CD14-positive monocyte (primary cell): ENCODE results near the gene FOXK2. TPM values are rescaled to one million over a fixed set of nuclear protein-coding genes. Genes with fewer than 3 reads are reported as not detected.
A peak's percentile ranks its signal among the peaks of the same experiment; 100 is the strongest.

Source experiments
- DNase-seq, 3 donors: peaks; one replicate each; pipeline ENCODE4 v3.0.0-alpha.2; 2011 to 2022
- H2AFZ ChIP-seq: 2 replicates; pipeline ENCODE4 v1.6.0; 2012; ENCODE audit warnings: mild to moderate bottlenecking, low read depth, low read length, inconsistent platforms; ENCODE audit not compliant: insufficient read depth, poor library complexity, severe bottlenecking
- H3K27ac ChIP-seq, 2 donors: 1 replicate in 1 of 2; 2 replicates in 1 of 2; pipeline ENCODE4 v1.5.1; 2012 to 2013; ENCODE audit warnings: low read length in 2 of 2, control low read depth in 1 of 2, inconsistent platforms in 1 of 2, low read depth in 1 of 2, mild to moderate bottlenecking in 1 of 2
- H3K27me3 ChIP-seq, 2 donors: one replicate each; pipeline versions ENCODE4 v1.6.0 to v1.6.1; 2011 to 2013; ENCODE audit warnings: low read length in 2 of 2; ENCODE audit not compliant: control insufficient read depth in 2 of 2, insufficient read depth in 2 of 2
- H3K36me3 ChIP-seq, 2 donors: replicated peaks in 1 of 2; 1 replicate in 1 of 2; 2 replicates in 1 of 2; pipeline versions ENCODE4 v1.5.1 to v1.6.1; 2012 to 2013; ENCODE audit warnings: low read length in 2 of 2, control low read depth in 1 of 2, inconsistent platforms in 1 of 2, mild to moderate bottlenecking in 1 of 2; ENCODE audit not compliant: insufficient read depth in 2 of 2, control insufficient read depth in 1 of 2
- H3K4me1 ChIP-seq, 2 donors: 1 replicate in 1 of 2; 2 replicates in 1 of 2; pipeline versions ENCODE4 v1.5.1 to v1.6.1; 2012 to 2013; ENCODE audit warnings: low read length in 2 of 2, control low read depth in 1 of 2, inconsistent platforms in 1 of 2, mild to moderate bottlenecking in 1 of 2, moderate library complexity in 1 of 2; ENCODE audit not compliant: insufficient read depth in 2 of 2, control insufficient read depth in 1 of 2
- H3K4me2 ChIP-seq: replicated peaks from 2 replicates; pipeline ENCODE3; 2012; ENCODE audit warnings: low read length, moderate library complexity, mild to moderate bottlenecking; ENCODE audit not compliant: poor library complexity, severe bottlenecking; ENCODE audit errors: extremely low read depth
- H3K4me3 ChIP-seq, 3 experiments: fragments of 200-600 bp in 1 of 3; sonication (generic) in 1 of 3; replicated peaks in 1 of 3; 1 replicate in 2 of 3; 2 replicates in 1 of 3; pipeline ENCODE4 v1.5.1; 2011 to 2013; ENCODE audit warnings: low read length in 3 of 3, mild to moderate bottlenecking in 3 of 3, control low read depth in 2 of 3, low read depth in 2 of 3, inconsistent platforms in 1 of 3, moderate library complexity in 1 of 3
- H3K79me2 ChIP-seq: 2 replicates; pipeline ENCODE4 v1.6.0; 2012; ENCODE audit warnings: mild to moderate bottlenecking, control low read depth, inconsistent platforms, low read length, moderate library complexity; ENCODE audit not compliant: insufficient read depth
- H3K9ac ChIP-seq: 2 replicates; pipeline ENCODE4 v1.6.0; 2017; ENCODE audit warnings: low read length, mild to moderate bottlenecking; ENCODE audit not compliant: insufficient read depth, poor library complexity, severe bottlenecking
- H3K9me3 ChIP-seq, 2 donors: replicated peaks in 1 of 2; 1 replicate in 1 of 2; 2 replicates in 1 of 2; pipeline versions ENCODE4 v1.5.1 to v1.6.1; 2012 to 2013; ENCODE audit warnings: low read length in 2 of 2, control low read depth in 1 of 2; ENCODE audit not compliant: control insufficient read depth in 1 of 2, insufficient read depth in 1 of 2
- H4K20me1 ChIP-seq: 2 replicates; pipeline ENCODE4 v1.6.0; 2012; ENCODE audit warnings: mild to moderate bottlenecking, low read length, control low read depth, moderate library complexity; ENCODE audit not compliant: insufficient read depth
- H3K27ac Mint-ChIP-seq, 7 donors: one replicate each; pipeline ENCODE4 v1.8.0; 2020; ENCODE audit warnings: mild to moderate bottlenecking in 7 of 7, mixed read lengths in 7 of 7, moderate library complexity in 6 of 7, inconsistent platforms in 2 of 7
- H3K27me3 Mint-ChIP-seq, 3 donors: one replicate each; pipeline ENCODE4 v1.8.0; 2021 to 2022; ENCODE audit warnings: low read depth in 3 of 3, mild to moderate bottlenecking in 3 of 3, mixed read lengths in 3 of 3, moderate library complexity in 3 of 3, inconsistent platforms in 1 of 3
- H3K36me3 Mint-ChIP-seq, 2 donors: one replicate each; pipeline ENCODE4 v1.8.0; 2020; ENCODE audit warnings: mixed read lengths in 2 of 2, inconsistent platforms in 1 of 2, mild to moderate bottlenecking in 1 of 2
- H3K4me1 Mint-ChIP-seq: one replicate; pipeline ENCODE4 v1.8.0; 2020; ENCODE audit warnings: mild to moderate bottlenecking, mixed read lengths
- H3K4me3 Mint-ChIP-seq, 2 donors: one replicate each; pipeline ENCODE4 v1.8.0; 2020; ENCODE audit warnings: mild to moderate bottlenecking in 2 of 2, mixed read lengths in 2 of 2, moderate library complexity in 1 of 2
- H3K9me3 Mint-ChIP-seq, 7 donors: one replicate each; pipeline ENCODE4 v1.8.0; 2020 to 2022; ENCODE audit warnings: mixed read lengths in 7 of 7, mild to moderate bottlenecking in 6 of 7, moderate library complexity in 6 of 7, inconsistent platforms in 2 of 7
- WGBS: methylation state at CpG from one replicate; pipeline ENCODE4 v1.1.5; 2013; ENCODE audit warnings: missing lambda C conversion rate; ENCODE audit not compliant: insufficient coverage; 5-methylcytosine and 5-hydroxymethylcytosine counted together
- intact Hi-C, 2 donors: fragments of 100-400 bp; cut with micrococcal nuclease; formaldehyde crosslinking; loops; one replicate each; pipeline versions ENCODE4 v1.15.0 to v1.15.1; 2023
- polyA minus RNA-seq: library from RNA; depleted of rRNA, polyadenylated mRNA; stranded (reverse); fragments of >200 nt; gene quantifications from 2 replicates; pipeline ENCODE4 v1.2.3, GENCODE V29; 2012
- polyA plus RNA-seq, 3 donors: library from polyadenylated mRNA; depleted of rRNA in 1 of 3; unstranded in 2 of 3; stranded (reverse) in 1 of 3; fragments of 300-500 nt in 2 of 3; fragments of >200 nt in 1 of 3; fragmentation: Illumina TruSeq in 2 of 3; gene quantifications; 1 replicate in 2 of 3; 2 replicates in 1 of 3; pipeline ENCODE4 v1.2.3, GENCODE V29; 2012 to 2021
- total RNA-seq, 12 experiments: library from RNA in 1 of 12; stranded (reverse) in 1 of 12; fragments of 120-200 nt in 1 of 12; gene quantifications; one replicate each; pipeline ENCODE4 v1.2.4 and lab custom pipeline; 2013 to 2026; ENCODE audit warnings: mixed read lengths in 6 of 12, inconsistent platforms in 1 of 12
- TF ChIP-seq, protein P1 (sequence below): fragments of 200-600 bp; IDR thresholded peaks from one replicate; pipeline ENCODE4 v1.8.0; 2022; ENCODE audit warnings: antibody characterized with exemption, mild to moderate bottlenecking

The FOXK2 gene
- total RNA-seq (2013) = 24.7 TPM
- polyA plus RNA-seq (10 to 100 TPM in 1 of 3 donors, 1 to 10 TPM in 2; 3.5 to 18.4 (median 4.7) TPM), polyA minus RNA-seq (22.9 and 37.5 TPM in 2 replicates), total RNA-seq (lab: John Stamatoyannopoulos, UW) (19.5 to 72.3 (median 52.9) reads per million in 11 experiments)

DNA sequence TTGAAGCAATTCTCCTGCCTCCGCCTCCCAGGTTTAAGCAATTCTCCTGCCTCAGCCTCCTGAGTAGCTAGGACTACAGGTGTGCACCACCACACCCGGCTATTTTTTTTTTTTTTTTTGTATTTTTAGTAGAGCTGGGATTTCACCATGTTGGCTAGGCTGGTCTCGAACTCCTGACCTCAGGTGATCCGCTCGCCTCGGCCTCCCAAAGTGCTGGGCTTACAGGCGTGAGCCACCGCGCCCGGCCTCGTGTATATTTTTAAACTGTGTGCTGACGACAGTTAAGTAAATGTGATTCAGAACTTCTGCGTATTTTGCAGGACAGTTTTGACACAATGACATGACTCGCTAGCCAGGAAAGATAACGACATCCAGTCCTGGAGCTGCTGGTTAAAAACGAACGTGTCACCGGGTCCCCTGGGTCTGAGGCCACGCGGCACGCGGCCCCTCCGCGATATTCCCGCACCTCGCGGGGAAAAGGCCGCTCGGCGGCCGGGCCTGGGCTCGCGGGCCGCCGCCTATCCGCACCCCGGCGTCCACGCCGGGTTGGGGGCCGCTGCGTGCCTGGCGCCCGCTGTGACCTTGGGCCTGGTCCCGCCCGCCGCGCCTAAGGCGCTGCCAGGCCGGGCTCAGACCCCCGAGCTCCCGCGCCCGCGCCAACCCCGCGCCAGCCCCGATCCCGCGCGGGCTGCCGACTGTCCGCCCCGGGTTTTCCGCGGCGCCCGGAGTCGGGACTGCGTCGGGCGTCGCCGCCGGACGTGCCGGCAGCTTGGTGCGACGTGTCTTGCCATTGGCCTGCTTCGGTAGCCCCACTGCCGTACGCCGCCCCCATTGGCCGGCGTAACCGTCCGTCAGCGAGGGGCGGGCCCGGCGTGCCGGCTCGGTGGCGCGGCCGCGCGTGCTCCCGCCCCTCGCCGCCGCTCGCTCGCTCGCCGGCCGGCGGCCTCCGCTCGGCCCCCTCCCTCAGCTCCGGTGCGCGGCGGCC, at the start of gene FOXK2:
TSS of gene FOXK2 (plus strand) at position 907 of the 985 bp plus-strand sequence. CDS start 157 bp downstream, outside the sequence.
- Mint-ChIP-seq H3K4me3 (peak within 1 kb of the TSS; percentile 86 to 90), H3K27ac (peak within 1 kb of the TSS; percentile 68 to 93 (median 84)), H3K4me1 (peaks cover 27% of the 10 kb centered on the region), H3K27me3 (peaks cover 0 to 2% (median 0%) of the 10 kb centered on the region in 3 donors), H3K36me3 (peaks cover 2 to 4% of the 10 kb centered on the region in 2 donors), H3K9me3 (peaks cover 0 to 2% (median 0%) of the 10 kb centered on the region in 7 donors)
- peak within 1 kb of the TSS; percentile 62 for H2AFZ ChIP-seq
- 1% methylated on average over 112 of the region's 114 CpGs for WGBS
- TF ChIP-seq, protein P1, sequence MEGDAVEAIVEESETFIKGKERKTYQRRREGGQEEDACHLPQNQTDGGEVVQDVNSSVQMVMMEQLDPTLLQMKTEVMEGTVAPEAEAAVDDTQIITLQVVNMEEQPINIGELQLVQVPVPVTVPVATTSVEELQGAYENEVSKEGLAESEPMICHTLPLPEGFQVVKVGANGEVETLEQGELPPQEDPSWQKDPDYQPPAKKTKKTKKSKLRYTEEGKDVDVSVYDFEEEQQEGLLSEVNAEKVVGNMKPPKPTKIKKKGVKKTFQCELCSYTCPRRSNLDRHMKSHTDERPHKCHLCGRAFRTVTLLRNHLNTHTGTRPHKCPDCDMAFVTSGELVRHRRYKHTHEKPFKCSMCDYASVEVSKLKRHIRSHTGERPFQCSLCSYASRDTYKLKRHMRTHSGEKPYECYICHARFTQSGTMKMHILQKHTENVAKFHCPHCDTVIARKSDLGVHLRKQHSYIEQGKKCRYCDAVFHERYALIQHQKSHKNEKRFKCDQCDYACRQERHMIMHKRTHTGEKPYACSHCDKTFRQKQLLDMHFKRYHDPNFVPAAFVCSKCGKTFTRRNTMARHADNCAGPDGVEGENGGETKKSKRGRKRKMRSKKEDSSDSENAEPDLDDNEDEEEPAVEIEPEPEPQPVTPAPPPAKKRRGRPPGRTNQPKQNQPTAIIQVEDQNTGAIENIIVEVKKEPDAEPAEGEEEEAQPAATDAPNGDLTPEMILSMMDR = no peak
- H3K79me2 ChIP-seq = peaks cover 43% of the 10 kb centered on the region
- intact Hi-C loops = loop anchor here in 1 of 2 donors (1.0 to 5.0 kb wide), 2 partner anchors 22 to 33 kb away; no protein-coding TSS in a partner anchor
- H3K4me3 ChIP-seq = peak within 1 kb of the TSS; percentile 55 to 86 (median 85)
- peak; percentile 92 to 94 (median 93) for DNase-seq
- H4K20me1 ChIP-seq = peaks cover 39% of the 10 kb centered on the region
- H3K9me3 ChIP-seq = no peaks in the 10 kb centered on the region
- peaks cover 26 to 34% of the 10 kb centered on the region in 2 donors for H3K4me1 ChIP-seq
- H3K9ac ChIP-seq = peak within 1 kb of the TSS; percentile 90
- no peaks in the 10 kb centered on the region for H3K27me3 ChIP-seq
- H3K36me3 ChIP-seq = no peaks in the 10 kb centered on the region
- peak within 1 kb of the TSS; percentile 93 for H3K4me2 ChIP-seq
- peak within 1 kb of the TSS; percentile 67 to 92 for H3K27ac ChIP-seq

DNA sequence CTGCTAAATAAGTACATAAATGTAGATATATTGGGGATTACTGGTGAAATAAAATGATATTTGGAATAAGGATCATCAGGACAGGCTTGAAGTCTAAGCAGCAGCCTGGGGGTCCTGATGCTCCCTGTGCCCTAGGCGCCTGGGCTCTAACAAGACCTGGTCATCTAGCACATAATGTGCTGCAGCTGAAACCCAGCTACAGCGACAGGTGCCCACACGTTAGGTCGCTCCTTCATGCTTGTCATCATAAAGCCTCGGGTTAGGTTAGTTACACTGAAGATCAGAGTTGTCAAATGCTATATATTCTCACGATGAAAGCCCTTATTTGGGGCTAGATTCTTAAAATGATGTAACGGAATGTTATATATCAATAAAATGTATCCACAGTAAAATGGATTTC, 49.5 kb upstream of the FOXK2 start:
- TF ChIP-seq, protein P1 = no peak
- H3K36me3 Mint-ChIP-seq = peaks cover 64 to 92% of the 10 kb centered on the region in 2 donors
- H3K27me3 ChIP-seq = no peaks in the 10 kb centered on the region
- peaks cover 0 to 4% (median 0%) of the 10 kb centered on the region in 7 donors for H3K9me3 Mint-ChIP-seq
- intact Hi-C loops = no loop called here
- H3K27me3 Mint-ChIP-seq = no peaks in the 10 kb centered on the region
- H3K4me3 Mint-ChIP-seq = no peak overlapping the region
- no peak overlapping the region for H3K4me3 ChIP-seq
- no peak overlapping the region for H2AFZ ChIP-seq
- H3K4me1 ChIP-seq = no peaks in the 10 kb centered on the region
- no peak overlapping the region for H3K9ac ChIP-seq
- H3K27ac ChIP-seq = no peak overlapping the region
- peaks cover 70 to 89% of the 10 kb centered on the region in 2 donors for H3K36me3 ChIP-seq
- H3K4me1 Mint-ChIP-seq = no peaks in the 10 kb centered on the region
- peak overlapping the region in 1 of 7 donors; percentile 27 for H3K27ac Mint-ChIP-seq
- DNase-seq = no peak
- H4K20me1 ChIP-seq = peaks cover 2% of the 10 kb centered on the region
- H3K79me2 ChIP-seq = peaks cover 2% of the 10 kb centered on the region
- H3K9me3 ChIP-seq = no peaks in the 10 kb centered on the region
- H3K4me2 ChIP-seq = no peak overlapping the region
- WGBS = 100% methylated on average over 3 of the region's 7 CpGs
